Neuron (in vitro differentiated cells): ENCODE measurements around the gene SLC26A9.

Experiments
- H2AFZ ChIP-seq: one replicate; pipeline ENCODE4 v1.6.1; 2013; ENCODE audit warnings: low read depth, mild to moderate bottlenecking, inconsistent platforms, low read length, moderate library complexity
- H3K27me3 ChIP-seq: one replicate; pipeline ENCODE4 v1.6.1; 2013; ENCODE audit warnings: low read length; ENCODE audit not compliant: insufficient read depth
- H3K36me3 ChIP-seq: one replicate; pipeline ENCODE4 v1.6.1; 2013; ENCODE audit warnings: low read length; ENCODE audit not compliant: insufficient read depth
- H3K4me1 ChIP-seq: one replicate; pipeline ENCODE4 v1.6.1; 2013; ENCODE audit warnings: low read length; ENCODE audit not compliant: insufficient read depth
- H3K4me3 ChIP-seq: 2 replicates; pipeline ENCODE4 v1.5.1; 2013; ENCODE audit warnings: mild to moderate bottlenecking, low read length, moderate library complexity
- H3K9me3 ChIP-seq: one replicate; pipeline ENCODE4 v1.6.1; 2013; ENCODE audit warnings: low read length

SLC26A9 gene

GRCh38 chr1:205936311-205936710 is 6.9 kb downstream of the SLC26A9 start:
- Histone ChIP-seq H2AFZ (no peak overlapping the region), H3K4me3 (no peak overlapping the region), H3K9me3 (no peaks in the 10 kb centered on the region), H3K4me1 (peaks cover 12% of the 10 kb centered on the region), H3K36me3 (no peaks in the 10 kb centered on the region), H3K27me3 (no peaks in the 10 kb centered on the region)

GRCh38 chr1:205935869-205936268 is 7.4 kb downstream of the SLC26A9 start:
- no peaks in the 10 kb centered on the region for H3K9me3 ChIP-seq
- H2AFZ ChIP-seq: no peak overlapping the region

GRCh38 chr1:205934788-205935187 is 8.5 kb downstream of the SLC26A9 start:
- no peaks in the 10 kb centered on the region for H3K9me3 ChIP-seq
- H3K27me3 ChIP-seq: no peaks in the 10 kb centered on the region
- H3K4me3 ChIP-seq: no peak overlapping the region
- H2AFZ ChIP-seq: no peak overlapping the region
- H3K4me1 ChIP-seq: peaks cover 12% of the 10 kb centered on the region
- H3K36me3 ChIP-seq: no peaks in the 10 kb centered on the region

More at GRCh38 chr1:205935869-205936268, 7.4 kb downstream of the SLC26A9 start:
- no peak overlapping the region for H3K4me3 ChIP-seq
- no peaks in the 10 kb centered on the region for H3K36me3 ChIP-seq
- H3K4me1 ChIP-seq: peaks cover 12% of the 10 kb centered on the region
- no peaks in the 10 kb centered on the region for H3K27me3 ChIP-seq

GRCh38 chr1:205933671-205934618 is 9.3 kb downstream of the SLC26A9 start:
- Histone ChIP-seq H3K4me1 (peaks cover 12% of the 10 kb centered on the region), H3K9me3 (no peaks in the 10 kb centered on the region), H3K27me3 (no peaks in the 10 kb centered on the region), H3K36me3 (no peaks in the 10 kb centered on the region), H3K4me3 (no peak overlapping the region), H2AFZ (no peak overlapping the region)

GRCh38 chr1:205932776-205933175 is 10.5 kb downstream of the SLC26A9 start:
- Histone ChIP-seq H3K4me3 (no peak overlapping the region), H2AFZ (no peak overlapping the region), H3K4me1 (peaks cover 12% of the 10 kb centered on the region), H3K36me3 (no peaks in the 10 kb centered on the region), H3K9me3 (no peaks in the 10 kb centered on the region), H3K27me3 (no peaks in the 10 kb centered on the region)

GRCh38 chr1:205930799-205931281 is 12.4 kb downstream of the SLC26A9 start:
- no peak overlapping the region for H3K4me3 ChIP-seq
- no peak overlapping the region for H2AFZ ChIP-seq
- peaks cover 12% of the 10 kb centered on the region for H3K4me1 ChIP-seq
- peaks cover 3% of the 10 kb centered on the region for H3K27me3 ChIP-seq
- no peaks in the 10 kb centered on the region for H3K9me3 ChIP-seq
- no peaks in the 10 kb centered on the region for H3K36me3 ChIP-seq

- Histone ChIP-seq H3K4me1 (peaks cover 12% of the 10 kb centered on the region), H3K9me3 (no peaks in the 10 kb centered on the region), H2AFZ (no peak overlapping the region), H3K36me3 (no peaks in the 10 kb centered on the region), H3K4me3 (no peak overlapping the region), H3K27me3 (peaks cover 3% of the 10 kb centered on the region)
Observed at GRCh38 chr1:205930195-205930577, 13.1 kb downstream of the SLC26A9 start.

GRCh38 chr1:205929496-205930194 is 13.6 kb downstream of the SLC26A9 start:
- Histone ChIP-seq H3K36me3 (no peaks in the 10 kb centered on the region), H3K4me3 (no peak overlapping the region), H3K4me1 (peaks cover 12% of the 10 kb centered on the region), H2AFZ (no peak overlapping the region), H3K9me3 (no peaks in the 10 kb centered on the region), H3K27me3 (peaks cover 3% of the 10 kb centered on the region)

- Histone ChIP-seq H2AFZ (no peak overlapping the region), H3K4me3 (no peak overlapping the region), H3K27me3 (peaks cover 3% of the 10 kb centered on the region), H3K4me1 (peaks cover 2% of the 10 kb centered on the region), H3K36me3 (no peaks in the 10 kb centered on the region), H3K9me3 (no peaks in the 10 kb centered on the region)
Observed at GRCh38 chr1:205928317-205928716, 14.9 kb downstream of the SLC26A9 start.

GRCh38 chr1:205927676-205928075 is 15.6 kb downstream of the SLC26A9 start:
- Histone ChIP-seq H2AFZ (no peak overlapping the region), H3K4me3 (no peak overlapping the region), H3K4me1 (no peaks in the 10 kb centered on the region), H3K27me3 (peaks cover 3% of the 10 kb centered on the region), H3K9me3 (no peaks in the 10 kb centered on the region), H3K36me3 (no peaks in the 10 kb centered on the region)

GRCh38 chr1:205927247-205927646 is 16.0 kb downstream of the SLC26A9 start:
- H3K9me3 ChIP-seq: no peaks in the 10 kb centered on the region
- no peaks in the 10 kb centered on the region for H3K4me1 ChIP-seq
- H2AFZ ChIP-seq: no peak overlapping the region

GRCh38 chr1:205926636-205927035 is 16.6 kb downstream of the SLC26A9 start:
- Histone ChIP-seq H3K36me3 (no peaks in the 10 kb centered on the region), H3K27me3 (peaks cover 3% of the 10 kb centered on the region), H3K4me1 (no peaks in the 10 kb centered on the region), H2AFZ (no peak overlapping the region), H3K4me3 (no peak overlapping the region), H3K9me3 (no peaks in the 10 kb centered on the region)

More at GRCh38 chr1:205927247-205927646, 16.0 kb downstream of the SLC26A9 start:
- H3K4me3 ChIP-seq: no peak overlapping the region
- H3K27me3 ChIP-seq: peaks cover 3% of the 10 kb centered on the region
- no peaks in the 10 kb centered on the region for H3K36me3 ChIP-seq

- H3K27me3 ChIP-seq: peaks cover 3% of the 10 kb centered on the region
- H3K36me3 ChIP-seq: no peaks in the 10 kb centered on the region
- H2AFZ ChIP-seq: no peak overlapping the region
- no peaks in the 10 kb centered on the region for H3K4me1 ChIP-seq
- H3K9me3 ChIP-seq: no peaks in the 10 kb centered on the region
- no peak overlapping the region for H3K4me3 ChIP-seq
Observed at GRCh38 chr1:205926213-205926612, 17.0 kb downstream of the SLC26A9 start.
